Measurements from ENCODE around the gene PEAK3.
A peak's percentile ranks its signal among the peaks of the same experiment; 100 is the strongest.

Gene PEAK3

DNA sequence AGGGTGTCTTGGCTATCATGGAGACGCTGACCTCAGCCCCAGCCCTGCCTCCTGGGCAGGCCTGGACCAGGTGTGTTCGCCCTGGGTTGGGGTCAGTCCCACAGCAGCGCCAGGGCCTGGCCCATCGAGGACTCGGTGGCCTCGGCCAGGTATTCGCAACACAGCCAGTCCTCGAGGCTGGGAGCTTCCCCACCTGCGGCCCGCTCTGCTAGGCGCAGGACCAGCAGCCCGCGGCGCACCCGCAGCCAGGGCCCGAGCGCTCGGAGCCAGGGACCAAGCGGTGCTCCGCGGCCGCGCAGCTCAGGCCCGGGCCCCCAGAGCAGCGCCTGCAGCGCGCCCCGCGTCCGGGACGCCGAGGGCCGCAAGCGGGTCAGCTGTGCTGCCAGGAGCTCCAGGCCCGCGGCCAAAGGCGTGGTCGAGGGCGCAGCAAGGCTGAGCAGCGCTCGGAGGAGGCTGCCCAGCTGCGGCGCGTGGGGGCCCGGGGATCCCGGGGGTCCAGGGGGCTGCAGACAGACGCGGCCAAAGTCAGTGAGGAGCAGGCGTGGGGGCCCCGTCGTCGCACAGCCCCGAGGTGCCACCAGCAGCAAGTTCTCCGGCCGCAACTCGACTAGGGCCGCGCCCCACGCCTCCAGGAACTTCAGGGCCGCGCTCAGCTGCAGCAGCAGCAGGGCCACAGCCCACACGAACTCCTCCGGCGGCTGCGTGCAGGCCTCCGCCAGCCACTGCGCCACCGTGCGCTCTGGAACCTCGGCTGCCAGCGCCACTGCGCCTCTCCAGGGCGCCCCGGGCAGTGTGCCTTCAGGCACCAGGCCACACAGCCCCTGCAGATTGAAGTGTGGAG lies 6.2 kb downstream of the PEAK3 start:
- H3K4me3 ChIP-seq (ENCODE audit: low read depth, low read length): no peak overlapping the region
- no peak for DNase-seq
- in situ Hi-C loops (cut with HindIII; ENCODE audit: low pct_ligation_motif_present, low sequenced_read_pairs): no loop called here
- H3K27me3 ChIP-seq (replicated peaks): no peaks in the 10 kb centered on the region
- TF ChIP-seq, protein P1, sequence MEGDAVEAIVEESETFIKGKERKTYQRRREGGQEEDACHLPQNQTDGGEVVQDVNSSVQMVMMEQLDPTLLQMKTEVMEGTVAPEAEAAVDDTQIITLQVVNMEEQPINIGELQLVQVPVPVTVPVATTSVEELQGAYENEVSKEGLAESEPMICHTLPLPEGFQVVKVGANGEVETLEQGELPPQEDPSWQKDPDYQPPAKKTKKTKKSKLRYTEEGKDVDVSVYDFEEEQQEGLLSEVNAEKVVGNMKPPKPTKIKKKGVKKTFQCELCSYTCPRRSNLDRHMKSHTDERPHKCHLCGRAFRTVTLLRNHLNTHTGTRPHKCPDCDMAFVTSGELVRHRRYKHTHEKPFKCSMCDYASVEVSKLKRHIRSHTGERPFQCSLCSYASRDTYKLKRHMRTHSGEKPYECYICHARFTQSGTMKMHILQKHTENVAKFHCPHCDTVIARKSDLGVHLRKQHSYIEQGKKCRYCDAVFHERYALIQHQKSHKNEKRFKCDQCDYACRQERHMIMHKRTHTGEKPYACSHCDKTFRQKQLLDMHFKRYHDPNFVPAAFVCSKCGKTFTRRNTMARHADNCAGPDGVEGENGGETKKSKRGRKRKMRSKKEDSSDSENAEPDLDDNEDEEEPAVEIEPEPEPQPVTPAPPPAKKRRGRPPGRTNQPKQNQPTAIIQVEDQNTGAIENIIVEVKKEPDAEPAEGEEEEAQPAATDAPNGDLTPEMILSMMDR (IDR thresholded peaks at IDR 0.05; ENCODE audit: low read depth, low read length, missing control alignments): no peak
- H3K36me3 ChIP-seq (replicated peaks): peaks cover 34% of the 10 kb centered on the region
- no peak overlapping the region for H3K27ac ChIP-seq

DNA sequence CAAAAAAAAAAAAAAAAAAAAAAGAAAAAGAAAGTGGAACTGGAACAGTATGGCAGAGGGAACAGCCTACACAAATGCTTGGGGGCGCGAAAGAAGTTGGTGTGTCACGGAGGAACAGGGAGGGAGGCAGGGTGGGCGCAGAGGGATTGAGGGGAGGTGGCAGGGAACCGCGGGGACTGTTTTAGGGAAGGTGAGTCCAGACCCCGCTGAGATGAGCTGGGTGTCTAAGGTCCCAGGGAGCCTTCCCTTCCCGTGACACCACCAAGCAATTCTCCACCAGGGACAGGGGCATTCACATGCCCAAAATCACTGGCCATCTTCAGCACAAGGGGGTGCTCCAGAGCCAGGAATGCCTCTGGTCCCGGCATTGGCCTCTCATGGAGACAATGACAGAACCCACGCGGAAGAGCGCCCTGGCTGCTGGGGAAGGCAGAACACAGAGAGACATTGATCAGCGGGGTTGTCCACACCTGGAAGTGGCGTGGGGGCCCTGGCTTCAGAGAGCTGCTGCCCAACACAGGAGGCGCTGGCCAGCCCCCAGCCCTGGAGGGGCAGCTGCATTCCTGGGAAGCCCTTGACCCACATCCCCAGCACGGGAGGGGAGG lies 6.9 kb downstream of the PEAK3 start:
- in situ Hi-C loops (cut with HindIII; ENCODE audit: low pct_ligation_motif_present, low sequenced_read_pairs): no loop called here
- TF ChIP-seq, protein P1 (IDR thresholded peaks at IDR 0.05; ENCODE audit: low read depth, low read length, missing control alignments): peak; percentile 81
- Histone ChIP-seq H3K27ac (no peak overlapping the region), H3K36me3 (replicated peaks) (peaks cover 37% of the 10 kb centered on the region), H3K4me3 (ENCODE audit: low read depth, low read length) (no peak overlapping the region), H3K27me3 (replicated peaks) (no peaks in the 10 kb centered on the region)
- DNase-seq: peak; percentile 70

DNA sequence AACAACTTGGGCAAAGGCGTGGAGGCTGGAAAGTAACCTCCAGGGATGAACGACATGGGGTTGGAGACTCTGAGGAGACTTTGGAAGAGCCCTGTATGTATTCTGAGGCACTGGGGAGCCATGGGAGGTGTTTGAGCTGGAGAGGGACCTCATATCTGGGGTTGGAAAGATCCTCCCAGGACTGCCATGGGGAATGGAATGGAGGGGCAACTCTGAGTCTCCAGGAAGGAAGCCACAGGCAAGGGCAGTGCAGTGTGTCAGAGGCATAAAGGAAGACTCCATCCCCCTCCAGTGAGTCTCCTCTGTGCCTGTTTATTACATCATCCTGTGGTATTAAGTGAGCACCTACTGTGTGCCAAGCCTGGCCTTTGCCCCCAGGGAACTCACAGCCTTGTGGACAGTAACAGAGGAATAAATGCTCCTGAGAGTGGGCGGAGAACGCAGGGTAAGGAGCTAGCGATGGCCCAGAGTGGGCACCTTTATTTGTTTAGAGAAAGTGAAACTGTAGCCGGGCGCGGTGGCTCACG lies 7.7 kb downstream of the PEAK3 start:
- TF ChIP-seq, protein P1 (IDR thresholded peaks at IDR 0.05; ENCODE audit: low read depth, low read length, missing control alignments): no peak
- H3K36me3 ChIP-seq (replicated peaks): peaks cover 37% of the 10 kb centered on the region
- no peak overlapping the region for H3K4me3 ChIP-seq (ENCODE audit: low read depth, low read length)

DNA sequence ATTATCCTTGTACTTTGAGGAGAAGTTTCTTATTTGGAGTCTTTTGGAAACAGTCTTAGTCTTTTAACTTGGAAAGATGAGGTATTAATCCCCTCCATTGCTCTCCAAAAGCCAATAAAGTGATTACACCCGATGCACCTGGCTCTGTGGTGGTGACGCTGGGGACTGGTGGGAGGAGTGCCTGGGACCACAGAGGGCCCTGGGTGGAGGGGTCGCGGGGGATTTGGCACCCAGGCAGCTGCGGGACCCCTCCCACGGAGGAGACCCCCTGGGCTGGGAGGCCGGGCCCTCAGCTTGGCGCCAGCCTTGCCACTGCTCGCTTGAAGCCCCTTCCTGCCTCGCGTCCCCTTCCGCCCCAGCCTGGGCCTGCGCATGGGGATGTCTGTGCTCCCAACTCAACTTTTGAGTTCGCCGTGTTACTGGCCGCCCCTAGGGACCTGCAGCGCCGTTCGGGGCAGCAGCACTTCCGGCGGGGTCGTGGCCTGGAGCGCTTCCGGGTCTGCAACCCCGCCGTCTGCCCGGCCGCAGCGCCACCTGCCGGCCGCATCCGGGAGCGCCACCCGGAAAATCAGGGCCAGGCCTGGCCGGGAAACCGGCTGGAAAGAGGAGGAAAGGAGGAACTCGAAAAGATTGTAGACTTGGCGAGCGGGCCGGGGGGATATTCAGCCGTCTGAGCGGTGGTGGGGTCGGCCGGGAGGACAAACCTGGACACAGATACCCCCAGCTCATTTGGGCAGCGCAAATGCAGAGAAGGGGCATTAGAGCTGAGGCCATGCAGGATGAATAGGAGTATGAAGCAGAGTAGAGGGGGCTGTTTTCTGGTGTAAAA lies 8.4 kb downstream of the PEAK3 start:
- in situ Hi-C loops (cut with HindIII; ENCODE audit: low pct_ligation_motif_present, low sequenced_read_pairs): no loop called here
- Histone ChIP-seq H3K27me3 (replicated peaks) (no peaks in the 10 kb centered on the region), H3K4me3 (ENCODE audit: low read depth, low read length) (peak overlapping the region; percentile 39), H3K27ac (peak overlapping the region; percentile 21), H3K36me3 (replicated peaks) (peaks cover 37% of the 10 kb centered on the region)
- TF ChIP-seq, protein P1 (IDR thresholded peaks at IDR 0.05; ENCODE audit: low read depth, low read length, missing control alignments): peak; percentile 74
- DNase-seq: no peak

More for the DNA sequence above, 7.7 kb downstream of the PEAK3 start:
- no peak for DNase-seq
- no peak overlapping the region for H3K27ac ChIP-seq
- in situ Hi-C loops (cut with HindIII; ENCODE audit: low pct_ligation_motif_present, low sequenced_read_pairs): no loop called here
- no peaks in the 10 kb centered on the region for H3K27me3 ChIP-seq (replicated peaks)

DNA sequence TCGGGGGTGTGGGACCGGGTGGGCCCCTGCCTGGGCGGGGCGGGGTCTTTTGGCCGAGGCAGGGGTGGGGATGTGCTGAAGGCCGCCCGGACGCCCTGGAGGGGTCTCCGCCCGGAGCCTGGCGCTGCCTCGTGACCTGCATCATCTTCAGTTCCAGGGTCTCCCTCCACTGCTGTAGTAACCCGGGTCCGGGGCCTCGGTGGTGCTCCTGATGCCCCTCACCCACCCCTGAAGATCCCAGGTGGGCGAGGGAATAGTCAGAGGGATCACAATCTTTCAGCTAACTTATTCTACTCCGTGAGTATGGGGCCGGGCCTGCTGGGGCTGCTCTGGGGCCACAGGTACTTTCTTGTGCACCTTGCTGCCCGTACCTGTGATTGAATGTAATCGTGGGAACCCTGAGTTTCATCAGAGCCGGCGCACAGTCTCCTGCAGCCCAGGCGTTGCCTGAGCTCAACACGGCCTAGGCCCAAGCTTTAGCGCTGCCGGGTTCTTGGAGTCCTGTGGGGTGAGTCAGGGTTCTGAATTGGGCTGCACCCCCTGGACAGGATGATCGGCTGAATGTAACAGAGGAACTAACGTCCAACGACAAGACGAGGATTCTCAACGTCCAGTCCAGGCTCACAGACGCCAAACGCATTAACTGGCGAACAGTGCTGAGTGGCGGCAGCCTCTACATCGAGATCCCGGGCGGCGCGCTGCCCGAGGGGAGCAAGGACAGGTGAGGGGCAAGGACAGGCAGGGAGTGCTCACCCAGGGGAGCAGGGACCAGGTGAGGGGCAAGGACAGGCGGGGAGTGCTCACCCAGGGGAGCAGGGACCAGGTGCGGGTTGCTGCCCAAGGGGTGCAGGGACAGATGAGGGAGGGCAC lies 10.5 kb downstream of the PEAK3 start:
- in situ Hi-C loops (cut with HindIII; ENCODE audit: low pct_ligation_motif_present, low sequenced_read_pairs): no loop called here
- TF ChIP-seq, protein P1 (IDR thresholded peaks at IDR 0.05; ENCODE audit: low read depth, low read length, missing control alignments): no peak
- peak; percentile 55 for DNase-seq
- peak overlapping the region; percentile 95 for H3K27ac ChIP-seq
- peak overlapping the region; percentile 96 for H3K4me3 ChIP-seq (ENCODE audit: low read depth, low read length)
- H3K27me3 ChIP-seq (replicated peaks): no peaks in the 10 kb centered on the region
- H3K36me3 ChIP-seq (replicated peaks): peaks cover 37% of the 10 kb centered on the region
